Measurements from ENCODE around the gene SLC13A5. TPM values are rescaled to one million over a fixed set of nuclear protein-coding genes. Genes with fewer than 3 reads are reported as not detected.

Gene SLC13A5
- total RNA-seq, 1 experiment from 2014 or later: 0.07 TPM

- POLR2A ChIA-PET: interaction anchor here (0.6 to 1.4 kb wide), 2 partner anchors 177 to 353 kb away, joined by 5 to 6 read pairs; no protein-coding TSS in a partner anchor
- no peak for DNase-seq (ENCODE audit: low read depth, low spot score)
- intact Hi-C loops (cut with micrococcal nuclease): loop anchor here (1.0 to 2.0 kb wide), 3 partner anchors 177 to 335 kb away; no protein-coding TSS in a partner anchor
Observed at GRCh38 chr17:6666557-6666956, 46.6 kb downstream of the SLC13A5 start.

More at GRCh38 chr17:6666557-6666956, 46.6 kb downstream of the SLC13A5 start:
- H3K9me3 ChIP-seq (ENCODE audit: control insufficient read depth in 1 of 2, insufficient read depth in 1 of 2, low read depth in 1 of 2, low read length in 2 of 2): no peaks in the 10 kb centered on the region
- no peaks in the 10 kb centered on the region for H3K36me3 ChIP-seq (ENCODE audit: control insufficient read depth in 1 of 2, insufficient read depth in 2 of 2, low read length in 2 of 2)
- no peaks in the 10 kb centered on the region for H3K27me3 ChIP-seq (ENCODE audit: insufficient read depth, low read length)
- no peak overlapping the region for H3K27ac ChIP-seq (ENCODE audit: low read depth, low read length)
- no peaks in the 10 kb centered on the region for H4K20me1 ChIP-seq (ENCODE audit: insufficient read depth)
- peak overlapping the region; percentile 20 for H2AFZ ChIP-seq (ENCODE audit: low read depth, low read length, poor library complexity, severe bottlenecking)
- no TSS peak for BruUV-seq (replicated peaks)
- ChIA-PET CTCF (interaction anchor here (0.5 to 3.8 kb wide), 12 partner anchors 12 to 356 kb away, joined by 3 to 34 read pairs (median 4); partner anchors contain the start of genes BCL6B and RNASEK), RAD21 (ENCODE audit: low non-redundant PET in 1 of 2, low total read pairs in 2 of 2, uncharacterized antibody in 2 of 2, unreplicated experiment in 2 of 2) (interaction anchor here in 1 of 2 experiments (1.2 to 1.6 kb wide), 2 partner anchors 35 to 338 kb away, joined by 4 read pairs; no protein-coding TSS in a partner anchor)
- ATAC-seq: no peak
- no peak overlapping the region for H3K9ac ChIP-seq (ENCODE audit: low read length)
- no peaks in the 10 kb centered on the region for H3K79me2 ChIP-seq (ENCODE audit: insufficient read depth, low read length)
- no peaks in the 10 kb centered on the region for H3K9me2 ChIP-seq (ENCODE audit: insufficient read depth)
- H3K4me2 ChIP-seq (ENCODE audit: low read length): no peak overlapping the region
- TF ChIP-seq JUND (IDR thresholded peaks at IDR 0.05) (no peak), CEBPB (IDR thresholded peaks at IDR 0.05; ENCODE audit: low read depth) (no peak), SP1 (IDR thresholded peaks at IDR 0.05; ENCODE audit: low read depth) (no peak), CTCF (IDR thresholded peaks at IDR 0.05 in 2 of 3, conservative IDR thresholded peaks at IDR 0.05 in 1 of 3; ENCODE audit: borderline replicate concordance in 1 of 3, insufficient read depth in 1 of 3, low read depth in 2 of 3, low read length in 2 of 3) (no peak), ZFX (IDR thresholded peaks at IDR 0.05) (no peak), RAD21 (IDR thresholded peaks at IDR 0.05; ENCODE audit: low read depth) (no peak), EGR1 (IDR thresholded peaks at IDR 0.05; ENCODE audit: low read depth) (no peak), ZNF274 (IDR thresholded peaks at IDR 0.05; ENCODE audit: low read depth, low read length) (no peak), SIN3A (IDR thresholded peaks at IDR 0.05; ENCODE audit: low read depth) (no peak), ZBTB33 (IDR thresholded peaks at IDR 0.05; ENCODE audit: extremely low read depth, insufficient replicate concordance, low read length) (no peak), CBX3 (IDR thresholded peaks at IDR 0.05; ENCODE audit: low read depth) (no peak), MAX (IDR thresholded peaks at IDR 0.05) (no peak), EZH2phosphoT487 (IDR thresholded peaks at IDR 0.05; ENCODE audit: borderline replicate concordance) (no peak), SRF (IDR thresholded peaks at IDR 0.05; ENCODE audit: low read depth) (no peak), POLR2A (IDR thresholded peaks at IDR 0.05; ENCODE audit: borderline replicate concordance, extremely low read depth, insufficient read depth, insufficient read length) (no peak), TCF7L2 (IDR thresholded peaks at IDR 0.05; ENCODE audit: borderline replicate concordance, extremely low read depth, insufficient read depth, insufficient read length) (no peak), FOSL1 (IDR thresholded peaks at IDR 0.05; ENCODE audit: low read depth) (no peak), ATF3 (IDR thresholded peaks at IDR 0.05) (no peak), ELF1 (IDR thresholded peaks at IDR 0.05; ENCODE audit: borderline replicate concordance, low read depth) (no peak), POLR2AphosphoS5 (IDR thresholded peaks at IDR 0.05; ENCODE audit: low read depth, low read length) (no peak)
- H3K4me1 ChIP-seq (ENCODE audit: control insufficient read depth in 1 of 2, insufficient read depth in 2 of 2, low read length in 2 of 2): peaks cover 19 to 46% of the 10 kb centered on the region in 2 experiments
- no peak overlapping the region for H3K4me3 ChIP-seq (replicated peaks in 1 of 2; ENCODE audit: low read depth in 1 of 2, low read length in 2 of 2)
